ENCODE results near the gene AATK. TPM values are rescaled to one million over a fixed set of nuclear protein-coding genes. Genes with fewer than 3 reads are reported as not detected.
A peak's percentile ranks its signal among the peaks of the same experiment; 100 is the strongest.

The AATK gene
- total and polyA plus RNA-seq, 8 donors: 13.3 to 48.5 (median 19.4) TPM

DNA sequence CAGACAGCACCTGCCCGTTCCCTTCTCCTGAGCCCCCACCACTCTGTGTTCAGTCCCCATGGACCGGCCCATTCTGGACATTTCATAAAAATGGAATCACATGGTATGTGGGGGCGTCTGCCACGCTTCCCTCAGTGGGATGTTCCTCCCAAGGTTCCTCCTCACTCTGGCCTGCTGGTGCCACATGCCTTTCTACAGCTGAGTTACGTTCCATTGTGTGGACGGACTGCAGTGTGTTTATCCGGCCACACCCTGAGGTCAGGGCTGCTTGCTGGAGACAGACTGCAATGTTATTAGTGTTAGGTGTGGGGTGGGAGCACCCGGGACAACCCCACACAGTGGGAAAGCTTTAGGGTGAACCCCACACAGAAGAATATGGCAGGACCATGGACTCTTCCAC is 5.9 kb upstream of the AATK start:
- Histone ChIP-seq H3K27me3 (peaks cover 4 to 16% of the 10 kb centered on the region in 2 donors), H3K9me3 (peaks cover 0 to 6% of the 10 kb centered on the region in 2 donors), H3K36me3 (no peaks in the 10 kb centered on the region), H3K4me3 (no peak overlapping the region), H3K27ac (no peak overlapping the region), H3K4me1 (no peaks in the 10 kb centered on the region)
- intact Hi-C loops (cut with DNase I): no loop called here
- peak; percentile 56 for ATAC-seq
- peak in 1 of 4 donors; percentile 14 for DNase-seq
- TF ChIP-seq, protein P1, sequence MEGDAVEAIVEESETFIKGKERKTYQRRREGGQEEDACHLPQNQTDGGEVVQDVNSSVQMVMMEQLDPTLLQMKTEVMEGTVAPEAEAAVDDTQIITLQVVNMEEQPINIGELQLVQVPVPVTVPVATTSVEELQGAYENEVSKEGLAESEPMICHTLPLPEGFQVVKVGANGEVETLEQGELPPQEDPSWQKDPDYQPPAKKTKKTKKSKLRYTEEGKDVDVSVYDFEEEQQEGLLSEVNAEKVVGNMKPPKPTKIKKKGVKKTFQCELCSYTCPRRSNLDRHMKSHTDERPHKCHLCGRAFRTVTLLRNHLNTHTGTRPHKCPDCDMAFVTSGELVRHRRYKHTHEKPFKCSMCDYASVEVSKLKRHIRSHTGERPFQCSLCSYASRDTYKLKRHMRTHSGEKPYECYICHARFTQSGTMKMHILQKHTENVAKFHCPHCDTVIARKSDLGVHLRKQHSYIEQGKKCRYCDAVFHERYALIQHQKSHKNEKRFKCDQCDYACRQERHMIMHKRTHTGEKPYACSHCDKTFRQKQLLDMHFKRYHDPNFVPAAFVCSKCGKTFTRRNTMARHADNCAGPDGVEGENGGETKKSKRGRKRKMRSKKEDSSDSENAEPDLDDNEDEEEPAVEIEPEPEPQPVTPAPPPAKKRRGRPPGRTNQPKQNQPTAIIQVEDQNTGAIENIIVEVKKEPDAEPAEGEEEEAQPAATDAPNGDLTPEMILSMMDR (IDR thresholded peaks at IDR 0.05): no peak

DNA sequence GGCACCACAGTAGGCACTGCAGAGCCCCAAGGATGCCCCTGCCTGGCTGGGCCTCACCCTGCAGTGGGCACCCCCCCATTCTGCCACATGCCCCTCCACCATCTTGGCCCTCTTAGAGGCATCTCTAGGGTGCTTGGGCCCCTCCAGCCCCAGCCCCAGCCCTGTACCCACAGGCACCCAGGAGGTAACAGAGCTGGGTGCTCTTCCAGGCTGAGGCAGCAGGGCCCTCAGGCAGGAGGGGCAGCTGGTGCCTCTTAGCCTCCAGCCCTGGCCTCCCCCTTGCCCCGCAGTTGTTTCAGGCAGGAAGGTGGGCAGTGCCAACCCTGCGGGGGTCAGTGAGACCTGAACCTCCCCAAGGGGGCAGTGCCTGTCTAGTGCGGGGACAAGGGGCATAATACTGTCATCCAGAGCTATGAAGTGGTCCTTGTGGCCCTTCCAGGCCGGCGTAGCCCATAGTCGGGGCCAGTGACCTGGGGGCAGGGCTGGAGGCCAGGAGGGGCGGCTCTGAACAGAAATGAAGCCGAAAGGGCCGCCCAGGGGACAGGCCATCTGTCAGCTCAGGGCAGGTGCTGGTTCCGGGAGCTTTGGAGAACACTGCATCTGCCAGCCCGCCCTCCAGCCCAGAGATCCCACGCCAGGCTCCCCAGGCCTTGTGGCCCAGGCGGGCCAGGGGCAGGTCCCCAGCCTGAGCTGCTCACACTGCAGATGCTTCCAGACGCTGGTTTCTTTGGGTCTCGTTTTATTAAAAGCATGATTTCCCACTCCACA is 4.9 kb upstream of the AATK start:
- DNase-seq (peak in 1 of 4 donors; percentile 45), ATAC-seq (no peak)
- intact Hi-C loops (cut with DNase I): no loop called here
- Histone ChIP-seq H3K9me3 (peaks cover 0 to 6% of the 10 kb centered on the region in 2 donors), H3K4me3 (no peak overlapping the region), H3K4me1 (no peaks in the 10 kb centered on the region), H3K36me3 (no peaks in the 10 kb centered on the region), H3K27ac (no peak overlapping the region), H3K27me3 (peaks cover 8 to 23% of the 10 kb centered on the region in 2 donors)
- TF ChIP-seq, protein P1 (IDR thresholded peaks at IDR 0.05): no peak

DNA sequence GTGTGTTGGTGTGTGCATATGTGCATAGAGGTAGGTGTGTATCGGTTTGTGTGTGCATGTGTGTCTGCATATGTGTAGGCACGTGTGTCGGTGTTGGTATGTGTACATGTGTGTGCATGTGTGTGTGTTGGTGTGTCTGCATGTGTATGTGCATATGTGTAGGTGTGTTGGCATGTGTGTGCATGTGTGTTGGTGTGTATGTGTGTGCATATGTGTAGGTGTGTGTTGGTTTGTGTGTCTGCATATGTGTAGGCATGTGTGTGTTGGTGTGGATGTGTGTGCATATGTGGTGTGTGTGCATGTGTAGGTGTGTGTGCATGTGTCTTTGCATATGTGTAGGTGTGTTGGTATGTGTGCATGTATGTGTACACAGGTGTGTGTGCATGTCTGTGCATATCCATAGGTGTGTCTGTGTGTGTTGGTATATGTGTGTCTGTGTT is 3.9 kb upstream of the AATK start:
- intact Hi-C loops (cut with DNase I): no loop called here

DNA sequence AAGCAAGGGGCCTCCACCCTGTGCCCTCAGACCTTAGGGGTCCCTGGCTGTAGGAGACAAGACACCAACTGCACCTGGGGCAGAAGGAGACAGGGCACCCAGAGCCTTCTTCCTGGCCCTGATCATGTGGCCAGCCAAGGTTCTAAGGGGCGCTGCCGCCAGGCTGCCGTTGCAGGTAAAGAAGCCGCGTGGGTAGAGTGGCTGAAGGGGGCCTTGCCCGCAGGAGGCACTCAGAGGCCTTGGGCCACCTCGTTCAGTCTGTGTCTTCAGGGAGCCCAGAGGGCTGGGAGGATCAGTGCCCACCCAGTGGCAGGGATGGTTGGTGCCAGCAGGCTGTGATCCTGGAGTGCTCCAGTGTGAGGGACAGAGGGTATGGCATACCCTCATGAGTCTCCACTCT is 1.6 kb upstream of the AATK start:
- Histone ChIP-seq H3K27ac (no peak overlapping the region), H3K9me3 (no peaks in the 10 kb centered on the region), H3K4me3 (no peak overlapping the region), H3K4me1 (peaks cover 0 to 6% of the 10 kb centered on the region in 2 donors), H3K36me3 (no peaks in the 10 kb centered on the region), H3K27me3 (peaks cover 18 to 53% of the 10 kb centered on the region in 2 donors)
- no peak for ATAC-seq
- TF ChIP-seq, protein P1 (IDR thresholded peaks at IDR 0.05): no peak
- intact Hi-C loops (cut with DNase I): no loop called here
- DNase-seq: peak in 1 of 4 donors; percentile 45

More for the DNA sequence above, 3.9 kb upstream of the AATK start:
- DNase-seq (no peak), ATAC-seq (no peak)
- TF ChIP-seq, protein P1 (IDR thresholded peaks at IDR 0.05): no peak
- Histone ChIP-seq H3K4me1 (peaks cover 0 to 6% of the 10 kb centered on the region in 2 donors), H3K27ac (no peak overlapping the region), H3K27me3 (peaks cover 17 to 33% of the 10 kb centered on the region in 2 donors), H3K36me3 (no peaks in the 10 kb centered on the region), H3K9me3 (no peaks in the 10 kb centered on the region), H3K4me3 (no peak overlapping the region)

DNA sequence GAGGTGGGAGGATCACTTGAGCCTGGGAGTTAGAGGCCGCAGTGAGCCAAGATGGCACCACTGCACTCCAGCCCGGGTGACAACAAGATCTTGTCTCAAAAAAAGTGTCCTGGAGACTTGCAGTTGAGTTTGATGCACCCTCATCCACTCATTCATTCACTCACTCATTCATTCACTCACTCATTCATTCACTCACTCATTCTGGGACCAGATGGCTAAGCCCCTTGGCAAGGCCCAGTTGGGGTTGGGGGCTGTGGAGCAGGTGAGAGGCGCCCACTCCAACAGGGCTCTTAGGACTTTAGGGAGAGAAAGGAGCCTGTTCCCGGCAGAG is 1.1 kb upstream of the AATK start:
- H3K4me3 ChIP-seq: no peak overlapping the region
- no peaks in the 10 kb centered on the region for H3K9me3 ChIP-seq
- no peaks in the 10 kb centered on the region for H3K36me3 ChIP-seq
- peaks cover 18 to 53% of the 10 kb centered on the region in 2 donors for H3K27me3 ChIP-seq
- H3K27ac ChIP-seq: no peak overlapping the region
- no peak for DNase-seq
- intact Hi-C loops (cut with DNase I): no loop called here
- TF ChIP-seq, protein P1 (IDR thresholded peaks at IDR 0.05): no peak
- peaks cover 0 to 6% of the 10 kb centered on the region in 2 donors for H3K4me1 ChIP-seq
- no peak for ATAC-seq

Data from left lung (tissue), 10 donors.